Mammary epithelial cell (primary cell): ENCODE measurements around the gene LIPC.

Experiments used
- EZH2 ChIP-seq: IDR thresholded peaks from 2 replicates; pipeline ENCODE4 v1.6.1; 2012; ENCODE audit warnings: low read length, inconsistent platforms, borderline replicate concordance
- TF ChIP-seq, protein P1 (sequence below), 2 donors: IDR thresholded peaks in 1 of 2; conservative IDR thresholded peaks in 1 of 2; 2 replicates each; pipeline ENCODE4 v1.5.1; 2011 to 2012; ENCODE audit warnings: inconsistent platforms in 2 of 2, low read length in 2 of 2, mild to moderate bottlenecking in 2 of 2, control low read depth in 1 of 2, low read depth in 1 of 2; ENCODE audit not compliant: insufficient read depth in 1 of 2; ENCODE audit errors: extremely low read depth in 1 of 2

- TF ChIP-seq EZH2 = no peak
- TF ChIP-seq, protein P1, sequence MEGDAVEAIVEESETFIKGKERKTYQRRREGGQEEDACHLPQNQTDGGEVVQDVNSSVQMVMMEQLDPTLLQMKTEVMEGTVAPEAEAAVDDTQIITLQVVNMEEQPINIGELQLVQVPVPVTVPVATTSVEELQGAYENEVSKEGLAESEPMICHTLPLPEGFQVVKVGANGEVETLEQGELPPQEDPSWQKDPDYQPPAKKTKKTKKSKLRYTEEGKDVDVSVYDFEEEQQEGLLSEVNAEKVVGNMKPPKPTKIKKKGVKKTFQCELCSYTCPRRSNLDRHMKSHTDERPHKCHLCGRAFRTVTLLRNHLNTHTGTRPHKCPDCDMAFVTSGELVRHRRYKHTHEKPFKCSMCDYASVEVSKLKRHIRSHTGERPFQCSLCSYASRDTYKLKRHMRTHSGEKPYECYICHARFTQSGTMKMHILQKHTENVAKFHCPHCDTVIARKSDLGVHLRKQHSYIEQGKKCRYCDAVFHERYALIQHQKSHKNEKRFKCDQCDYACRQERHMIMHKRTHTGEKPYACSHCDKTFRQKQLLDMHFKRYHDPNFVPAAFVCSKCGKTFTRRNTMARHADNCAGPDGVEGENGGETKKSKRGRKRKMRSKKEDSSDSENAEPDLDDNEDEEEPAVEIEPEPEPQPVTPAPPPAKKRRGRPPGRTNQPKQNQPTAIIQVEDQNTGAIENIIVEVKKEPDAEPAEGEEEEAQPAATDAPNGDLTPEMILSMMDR (conservative IDR thresholded peaks at IDR 0.05 in 1 of 2, IDR thresholded peaks at IDR 0.05 in 1 of 2; ENCODE audit: extremely low read depth in 1 of 2, insufficient read depth in 1 of 2, low read depth in 1 of 2, low read length in 2 of 2) = no peak
Measured at GRCh38 chr15:58546066-58546591, 114.3 kb downstream of the LIPC start.
